Ovary (tissue), 9 donors: Measurements from ENCODE around the gene RASIP1. TPM values are rescaled to one million over a fixed set of nuclear protein-coding genes. Genes with fewer than 3 reads are reported as not detected.

Source experiments
- DNase-seq, 5 donors: peaks; one replicate each; pipeline ENCODE4 v3.0.0-alpha.2; 2019 to 2020
- H3K27ac ChIP-seq, 2 donors: fragments of 200-600 bp; one replicate each; pipeline versions ENCODE4 v1.5.1 to v1.8.0; 2019 to 2022
- H3K27me3 ChIP-seq: fragments of 200-600 bp; one replicate; pipeline ENCODE4 v1.8.0; 2022
- H3K36me3 ChIP-seq: fragments of 200-600 bp; sonication (generic); one replicate; pipeline ENCODE4 v1.5.1; 2019
- H3K4me1 ChIP-seq: one replicate; pipeline ENCODE4 v1.8.1; 2013; ENCODE audit warnings: mild to moderate bottlenecking, moderate library complexity; ENCODE audit not compliant: insufficient read depth
- H3K4me3 ChIP-seq: fragments of 200-600 bp; sonication (generic); one replicate; pipeline ENCODE4 v1.5.1; 2017
- H3K9me3 ChIP-seq, 2 donors: fragments of 200-600 bp in 1 of 2; sonication (generic) in 1 of 2; one replicate each; pipeline versions ENCODE4 v1.5.1 to v1.8.1; 2013 to 2019; ENCODE audit warnings: mild to moderate bottlenecking in 1 of 2, moderate library complexity in 1 of 2
- EP300 ChIP-seq: sonication (generic); formaldehyde crosslinking; IDR thresholded peaks from one replicate; pipeline ENCODE4 v1.6.1; 2017; ENCODE audit warnings: antibody characterized with exemption
- POLR2A ChIP-seq: fragments of 450-650 bp; IDR thresholded peaks from one replicate; pipeline ENCODE4 v1.6.1; 2017; ENCODE audit warnings: antibody characterized with exemption, mild to moderate bottlenecking, moderate library complexity
- WGBS, 3 donors: extraction: QIAGEN DNeasy Blood & Tissue Kit in 1 of 3; methylation state at CpG; one replicate each; pipeline versions ENCODE4 v1.1.5 to v1.1.7; 2013 to 2017; 5-methylcytosine and 5-hydroxymethylcytosine counted together
- intact Hi-C, 4 donors: fragments of 100-400 bp; cut with DNase I; formaldehyde crosslinking; loops; one replicate each; pipeline versions ENCODE4 v1.11.0 to v1.15.1; 2022 to 2023
- polyA plus RNA-seq, 2 donors: library from polyadenylated mRNA; stranded (reverse); fragments of 200-250 nt in 1 of 2; fragments of 350-450 nt in 1 of 2; fragmentation: Illumina TruSeq in 1 of 2; extraction: RNeasy Lipid Tissue Mini Kit (QIAGEN cat#74804) in 1 of 2; gene quantifications; one replicate each; pipeline ENCODE4 v1.2.3, GENCODE V29; 2013 to 2014
- total RNA-seq, 7 donors: library from RNA; depleted of rRNA in 2 of 7; stranded (reverse); fragments of >200 nt in 2 of 7; fragmentation: NEBNext Ultra II Directional in 3 of 7; extraction: Animal tissue kit (Norgen Biotek cat#: 25700) in 3 of 7; gene quantifications; one replicate each; pipeline versions ENCODE4 v1.1.0 to v1.2.4, GENCODE V29; 2016 to 2023
- TF ChIP-seq, protein P1 (sequence below), 3 donors: fragments of 450-650 bp in 2 of 3; fragments of 200-600 bp in 1 of 3; IDR thresholded peaks; one replicate each; pipeline versions ENCODE4 v1.5.1 to v1.8.0; 2016 to 2022; ENCODE audit warnings: antibody characterized with exemption in 3 of 3, mild to moderate bottlenecking in 1 of 3
- donor health status: DM: no; HTN: no; CAD: no; lungs with moderate emphysema.
- donor health status: DM: no; HTN: no; CAD: no.
- donor health status: Bipolar disorder and iron deficiency.
- donor health status: DM: yes; HTN: yes; CAD: no.
- donor health status: DM: no; HTN: no; CAD: no.
- donor health status: DM: yes; HTN: yes; CAD: no.

The RASIP1 gene
- total and polyA plus RNA-seq, 9 donors: 4.1 to 25.9 (median 14.2) TPM

DNA sequence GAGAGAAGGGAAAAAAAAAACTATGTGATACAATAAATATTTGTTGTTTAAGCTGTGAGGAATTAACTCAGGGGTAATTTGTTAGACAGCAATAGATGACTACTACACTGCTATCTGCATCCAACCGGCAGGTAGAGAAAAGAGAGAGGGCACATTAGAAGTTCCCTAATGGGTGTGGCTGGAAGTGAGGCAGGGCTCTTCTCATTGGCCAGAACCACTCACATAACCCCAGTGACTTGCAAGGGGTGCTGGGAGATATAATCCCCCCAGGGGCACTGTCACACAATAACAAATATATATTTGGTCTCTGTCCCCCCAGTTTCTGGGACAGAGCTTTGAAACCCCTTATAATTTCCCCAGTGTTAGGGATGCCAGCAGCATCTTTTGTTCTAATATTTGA lies 39.2 kb upstream of the RASIP1 start:
- TF ChIP-seq POLR2A (no peak), EP300 (no peak)
- TF ChIP-seq, protein P1, sequence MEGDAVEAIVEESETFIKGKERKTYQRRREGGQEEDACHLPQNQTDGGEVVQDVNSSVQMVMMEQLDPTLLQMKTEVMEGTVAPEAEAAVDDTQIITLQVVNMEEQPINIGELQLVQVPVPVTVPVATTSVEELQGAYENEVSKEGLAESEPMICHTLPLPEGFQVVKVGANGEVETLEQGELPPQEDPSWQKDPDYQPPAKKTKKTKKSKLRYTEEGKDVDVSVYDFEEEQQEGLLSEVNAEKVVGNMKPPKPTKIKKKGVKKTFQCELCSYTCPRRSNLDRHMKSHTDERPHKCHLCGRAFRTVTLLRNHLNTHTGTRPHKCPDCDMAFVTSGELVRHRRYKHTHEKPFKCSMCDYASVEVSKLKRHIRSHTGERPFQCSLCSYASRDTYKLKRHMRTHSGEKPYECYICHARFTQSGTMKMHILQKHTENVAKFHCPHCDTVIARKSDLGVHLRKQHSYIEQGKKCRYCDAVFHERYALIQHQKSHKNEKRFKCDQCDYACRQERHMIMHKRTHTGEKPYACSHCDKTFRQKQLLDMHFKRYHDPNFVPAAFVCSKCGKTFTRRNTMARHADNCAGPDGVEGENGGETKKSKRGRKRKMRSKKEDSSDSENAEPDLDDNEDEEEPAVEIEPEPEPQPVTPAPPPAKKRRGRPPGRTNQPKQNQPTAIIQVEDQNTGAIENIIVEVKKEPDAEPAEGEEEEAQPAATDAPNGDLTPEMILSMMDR (IDR thresholded peaks at IDR 0.05): no peak
- Histone ChIP-seq H3K27ac (no peak overlapping the region), H3K36me3 (no peaks in the 10 kb centered on the region), H3K4me1 (no peaks in the 10 kb centered on the region), H3K27me3 (no peaks in the 10 kb centered on the region), H3K4me3 (no peak overlapping the region), H3K9me3 (no peaks in the 10 kb centered on the region)
- DNase-seq: no peak
- intact Hi-C loops: loop anchor here in 1 of 4 donors (5.0 kb wide), 1 partner anchor 193 kb away; no protein-coding TSS in a partner anchor
- WGBS, 3 donors: 48 to 100% (median 62%) methylated on average over 1 of the region's 1 CpG

DNA sequence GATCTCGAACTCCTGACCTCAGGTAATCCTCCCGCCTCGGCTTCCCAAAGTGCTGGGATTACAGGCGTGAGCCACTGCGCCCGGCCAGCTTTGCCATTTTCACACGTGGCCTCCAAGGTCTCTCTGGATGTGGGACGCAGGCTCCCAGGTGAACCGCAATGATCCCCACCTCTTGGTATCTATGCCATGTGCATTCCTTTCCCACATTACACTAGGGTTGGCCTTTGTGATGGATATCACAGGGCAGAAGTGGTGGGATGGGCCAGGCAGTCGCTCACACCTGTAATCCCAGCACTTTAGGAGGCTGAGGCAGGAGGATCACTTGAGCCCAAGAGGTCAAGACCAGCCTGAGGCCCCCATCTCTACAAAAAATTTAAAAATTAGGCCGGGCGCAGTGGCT lies 37.3 kb upstream of the RASIP1 start:
- Histone ChIP-seq H3K27me3 (no peaks in the 10 kb centered on the region), H3K36me3 (no peaks in the 10 kb centered on the region), H3K9me3 (no peaks in the 10 kb centered on the region), H3K27ac (no peak overlapping the region), H3K4me3 (no peak overlapping the region), H3K4me1 (peaks cover under 1% of the 10 kb centered on the region)
- no peak for DNase-seq
- TF ChIP-seq POLR2A: no peak
- TF ChIP-seq, protein P1 (IDR thresholded peaks at IDR 0.05): no peak
- TF ChIP-seq EP300: no peak
- 87 to 90% (median 88%) methylated on average over 12 of the region's 12 CpGs for WGBS, 3 donors
- intact Hi-C loops: no loop called here

DNA sequence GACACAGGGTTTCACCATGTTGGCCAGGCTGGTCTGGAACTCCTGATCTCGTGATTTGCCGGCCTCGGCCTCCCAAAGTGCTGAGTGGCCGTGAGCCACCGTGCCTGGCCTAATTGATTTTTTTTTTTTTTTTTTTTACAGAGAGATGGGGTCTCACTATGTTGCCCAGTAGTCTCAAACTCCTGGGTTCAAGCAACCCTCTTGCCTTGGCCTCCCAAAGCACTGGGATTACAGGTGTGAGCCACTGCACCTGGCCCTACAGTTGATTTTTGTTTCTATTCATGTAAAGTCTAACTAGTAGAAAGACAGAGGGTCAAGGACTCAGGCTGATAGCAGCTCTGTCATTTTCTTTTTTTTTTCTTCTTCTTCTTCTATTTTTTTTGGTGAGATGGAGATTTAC lies 36.7 kb upstream of the RASIP1 start:
- intact Hi-C loops: no loop called here
- no peak for DNase-seq
- TF ChIP-seq POLR2A: no peak
- TF ChIP-seq EP300: no peak
- TF ChIP-seq, protein P1 (IDR thresholded peaks at IDR 0.05): no peak
- WGBS, 3 donors: 90 to 93% (median 91%) methylated on average over 5 of the region's 5 CpGs
- Histone ChIP-seq H3K27ac (no peak overlapping the region), H3K4me1 (peaks cover 4% of the 10 kb centered on the region), H3K4me3 (no peak overlapping the region), H3K36me3 (no peaks in the 10 kb centered on the region), H3K9me3 (no peaks in the 10 kb centered on the region), H3K27me3 (no peaks in the 10 kb centered on the region)

DNA sequence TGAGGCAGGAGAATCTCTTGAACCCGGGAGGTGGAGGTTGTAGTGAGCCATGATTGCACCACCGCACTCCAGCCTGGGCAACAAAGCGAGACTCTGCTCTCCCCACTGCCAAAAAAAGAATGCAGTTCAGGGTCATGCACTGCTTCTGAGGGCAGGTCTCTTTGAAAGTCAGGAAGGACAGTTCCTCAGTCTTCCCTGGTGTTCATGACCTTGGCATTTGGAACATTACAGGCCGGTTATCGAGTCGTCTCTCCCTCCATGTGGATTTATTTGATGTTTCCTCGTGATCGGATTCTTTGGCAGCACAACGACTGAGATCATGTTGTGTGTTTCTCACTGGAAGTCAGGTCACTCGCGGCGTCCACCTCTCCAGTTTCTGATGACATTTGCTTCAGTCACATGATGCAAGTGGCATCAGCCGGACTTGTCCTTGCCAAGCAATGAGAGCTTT lies 32.1 kb upstream of the RASIP1 start:
- H3K4me3 ChIP-seq: no peak overlapping the region
- peaks cover 8% of the 10 kb centered on the region for H3K4me1 ChIP-seq
- intact Hi-C loops: no loop called here
- no peaks in the 10 kb centered on the region for H3K27me3 ChIP-seq
- peak in 2 of 5 donors; percentile 44 to 47 for DNase-seq
- 12 to 21% (median 16%) methylated on average over 13 of the region's 13 CpGs for WGBS, 3 donors
- H3K27ac ChIP-seq: no peak overlapping the region
- TF ChIP-seq POLR2A (no peak), EP300 (no peak)
- TF ChIP-seq, protein P1 (IDR thresholded peaks at IDR 0.05): no peak
- no peaks in the 10 kb centered on the region for H3K36me3 ChIP-seq
- no peaks in the 10 kb centered on the region for H3K9me3 ChIP-seq
